NCI-H460 (cell line): ENCODE data around the gene PAX7. TPM values are rescaled to one million over a fixed set of nuclear protein-coding genes. Genes with fewer than 3 reads are reported as not detected.

Experiments
- DNase-seq: peaks from one replicate; pipeline ENCODE4 v3.0.0-alpha.2; 2016; ENCODE audit warnings: low read depth; ENCODE audit errors: extremely low read depth
- small RNA-seq, 2 experiments: library from RNA; depleted of rRNA; stranded (forward); fragments of <200 nt; gene quantifications; one replicate each; pipeline ENCODE3, GENCODE V24; 2014
- total RNA-seq: library from RNA; depleted of rRNA; stranded (reverse); fragments of >200 nt; shearing (Covaris generic); gene quantifications from 2 replicates; pipeline ENCODE4 v1.2.3, GENCODE V29; 2014; rRNA removed

PAX7 gene
- total RNA-seq, 1 experiment from 2014 or later: 1.4 TPM

DNA sequence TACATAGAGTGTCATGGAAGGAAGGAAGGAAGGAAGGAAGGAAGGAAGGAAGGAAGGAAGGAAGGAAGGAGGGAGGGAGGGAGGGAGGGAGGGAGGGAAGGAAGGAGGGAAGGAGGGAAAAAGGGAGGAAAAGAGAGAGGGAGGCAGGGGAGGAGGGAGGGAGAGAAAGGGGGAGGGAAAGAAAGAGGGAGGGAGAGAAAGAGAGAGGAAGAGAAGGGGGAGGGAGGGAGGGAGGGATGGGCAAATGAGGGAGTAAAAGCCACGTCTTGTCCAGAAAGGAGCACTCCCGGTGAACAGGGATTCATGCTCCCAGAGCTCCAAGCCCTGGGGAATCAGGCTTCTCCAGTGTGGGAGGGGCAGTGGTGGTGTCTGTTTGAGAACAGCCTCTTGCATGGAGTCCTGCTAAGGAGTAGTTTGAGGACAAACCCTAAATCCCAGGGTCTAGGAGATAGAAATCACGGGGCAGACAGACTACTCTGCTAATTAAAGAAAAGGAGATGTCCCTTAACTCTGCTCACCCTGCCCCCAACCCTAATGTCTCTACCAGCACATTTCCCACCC is 157.3 kb downstream of the PAX7 start:
- DNase-seq: no peak

DNA sequence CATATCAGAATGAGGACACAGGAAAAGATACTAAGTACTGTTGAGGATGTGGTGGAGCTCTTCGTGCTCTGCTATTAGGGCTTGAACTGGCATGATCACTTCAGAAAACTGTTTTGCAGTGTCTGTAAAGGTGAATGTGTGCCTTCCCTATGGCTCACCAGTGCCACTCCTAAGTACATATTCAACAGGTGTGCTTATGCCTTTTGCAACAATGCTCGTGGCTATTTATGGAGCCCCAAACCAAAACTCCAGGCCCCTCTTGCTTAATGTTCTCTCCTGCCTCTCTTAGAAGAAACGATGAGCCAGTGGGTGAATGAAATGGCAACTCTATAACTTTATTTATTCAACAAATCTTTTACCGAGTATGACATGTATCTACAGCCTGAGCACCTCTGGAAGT is 158.6 kb downstream of the PAX7 start:
- no peak for DNase-seq

DNA sequence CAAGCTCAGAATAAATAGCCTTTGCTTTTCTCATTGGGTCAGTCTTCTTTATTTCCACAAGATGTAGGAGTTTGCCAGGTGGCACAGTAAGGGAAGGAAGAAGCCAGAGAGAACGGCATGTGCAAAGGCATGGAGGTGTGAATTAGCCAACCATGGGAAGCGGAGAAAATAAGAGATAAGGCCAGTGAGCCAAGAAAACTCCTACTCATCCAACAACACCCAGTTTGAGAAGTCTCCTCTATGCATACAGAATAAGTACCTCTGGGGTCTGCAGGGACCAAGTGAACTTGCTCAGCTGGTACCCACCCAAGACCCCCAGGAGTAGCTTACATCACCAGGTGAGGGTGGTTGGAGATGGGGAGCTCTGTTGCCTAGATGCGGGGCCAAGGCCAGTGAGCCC is 162.1 kb downstream of the PAX7 start:
- DNase-seq: no peak

DNA sequence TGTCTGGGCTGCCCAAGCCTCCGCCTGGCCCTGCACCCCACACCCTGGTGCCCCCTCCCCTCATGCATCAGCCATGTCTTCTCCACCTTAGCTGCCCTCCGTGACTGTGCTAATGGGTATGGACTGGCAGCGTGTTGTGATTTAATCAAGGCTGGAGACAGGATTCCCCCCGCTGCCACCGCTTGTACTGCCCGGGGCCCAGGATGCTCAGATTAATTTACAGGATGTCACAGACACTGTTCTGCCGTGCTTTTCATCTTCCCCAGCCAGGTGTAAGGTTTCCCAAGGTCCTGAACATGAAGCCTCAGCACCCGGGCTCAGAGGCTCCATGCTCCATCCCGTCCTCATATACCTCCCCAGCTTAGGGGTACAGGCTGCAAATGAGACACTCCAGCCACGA is 162.5 kb downstream of the PAX7 start:
- DNase-seq: no peak

DNA sequence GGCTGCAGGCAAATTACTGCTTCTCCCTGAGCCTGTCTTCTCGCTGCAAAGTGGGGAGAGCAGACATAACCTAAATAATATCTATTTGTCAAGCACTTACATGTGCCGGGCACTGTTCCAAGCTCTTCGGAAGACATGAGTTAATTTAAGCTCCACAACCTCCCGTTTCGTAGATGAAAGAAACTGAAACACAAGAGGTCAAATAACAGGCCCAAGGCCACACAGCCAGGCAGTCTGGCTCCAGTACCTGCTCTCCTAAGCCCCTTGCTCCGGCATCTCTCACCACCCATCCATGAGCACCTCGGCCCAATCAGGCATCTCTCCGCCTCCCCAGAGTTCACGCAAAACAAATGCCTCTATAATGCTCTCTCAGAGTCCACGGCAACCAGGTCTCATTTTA is 163.4 kb downstream of the PAX7 start:
- no peak for DNase-seq

DNA sequence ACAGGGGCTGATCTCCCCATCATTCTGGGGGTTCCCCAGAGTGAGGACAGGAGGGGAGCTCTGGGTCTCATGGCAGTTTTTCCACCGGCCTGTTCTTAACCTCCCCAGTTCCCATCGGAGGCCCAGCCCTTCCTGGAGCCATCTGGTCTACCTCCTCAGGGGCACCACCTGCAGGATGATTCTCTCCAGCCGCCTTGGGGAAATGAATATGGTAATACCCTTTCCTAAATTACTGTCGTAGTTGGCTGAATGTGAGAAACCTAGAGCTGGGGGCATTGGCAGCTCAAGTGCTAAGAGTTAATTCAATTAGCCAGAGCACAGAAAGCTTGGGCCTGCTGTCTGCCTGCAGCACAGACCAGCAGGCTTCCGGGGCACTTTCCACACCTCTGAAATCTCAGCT is 163.9 kb downstream of the PAX7 start:
- DNase-seq: no peak

DNA sequence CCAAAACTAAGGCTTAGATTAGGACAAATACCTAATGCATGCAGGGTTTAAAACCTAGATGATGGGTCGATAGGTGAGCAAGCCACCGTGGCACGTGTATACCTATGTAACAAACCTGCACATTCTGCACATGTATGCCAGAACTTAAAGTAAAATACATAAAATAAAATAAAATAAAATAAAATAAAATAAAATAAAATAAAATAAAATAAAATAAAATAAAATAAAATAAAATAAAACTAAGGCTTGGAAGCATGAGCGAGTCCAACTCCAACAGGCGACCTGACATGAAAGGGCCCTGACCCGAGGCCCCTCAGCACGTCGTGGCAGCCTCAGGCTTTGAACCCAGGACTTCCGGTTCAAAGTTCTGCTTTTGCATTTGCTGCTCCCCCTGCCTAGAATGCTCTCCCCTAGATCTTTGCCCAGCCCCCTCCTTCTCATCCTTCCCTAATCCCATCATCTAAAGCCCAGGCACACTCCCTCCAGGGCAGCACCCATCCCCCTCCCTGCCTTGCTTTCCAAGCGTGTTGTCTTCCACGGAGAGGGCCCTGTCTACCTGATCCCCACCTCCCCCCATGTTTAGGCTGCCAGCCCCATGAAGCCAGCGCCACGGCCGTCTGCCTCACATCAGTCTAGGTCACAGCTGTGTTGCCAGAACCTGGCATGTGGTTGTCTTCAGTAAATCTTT is 164.5 kb downstream of the PAX7 start:
- DNase-seq: no peak

DNA sequence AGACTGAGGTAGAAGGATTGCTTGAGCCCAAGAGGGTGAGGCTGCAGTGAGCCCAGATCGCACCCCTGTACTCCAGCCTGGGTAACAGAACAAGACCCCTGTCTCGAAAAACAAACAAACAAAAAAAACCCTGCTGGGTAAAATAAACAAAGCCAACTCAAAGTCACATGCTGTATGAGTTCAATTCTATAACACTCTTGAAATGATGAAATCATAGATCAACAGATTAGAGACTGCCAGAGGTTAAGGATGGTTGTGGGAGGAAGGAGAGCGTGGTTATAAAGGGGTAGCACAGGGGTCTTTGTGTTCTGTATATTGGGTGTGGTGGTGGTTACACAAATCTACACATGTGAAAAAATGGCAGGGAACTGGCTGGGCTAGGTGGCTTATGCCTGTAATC is 166.3 kb downstream of the PAX7 start:
- no peak for DNase-seq

Small RNA genes lying within 50 kb of the gene (small RNA-seq; reads per million reads assigned to genes)
- 0 reads per million in 2 experiments for gene AL031737.1

Other genes with a start within 250 kb of the PAX7 start
- gene KLHDC7A, start 149.9 kb upstream of the PAX7 start, total RNA-seq: not detected in 2 replicates
- gene TAS1R2, start 228.8 kb downstream of the PAX7 start, total RNA-seq: not detected in 2 replicates